ENCODE measurements around the gene CEP131.

The CEP131 gene

GRCh38 chr17:81222906-81223761 lies at the start of gene CEP131:
Gene CEP131 (minus strand): TSS chr17:81222965. CDS start chr17:81220056, 2,909 bp downstream.
- DNase-seq = peak; percentile 90 to 99 (median 97)

- DNase-seq = no peak
Observed at GRCh38 chr17:81271226-81271625, 48.5 kb upstream of the CEP131 start.

DNA sequence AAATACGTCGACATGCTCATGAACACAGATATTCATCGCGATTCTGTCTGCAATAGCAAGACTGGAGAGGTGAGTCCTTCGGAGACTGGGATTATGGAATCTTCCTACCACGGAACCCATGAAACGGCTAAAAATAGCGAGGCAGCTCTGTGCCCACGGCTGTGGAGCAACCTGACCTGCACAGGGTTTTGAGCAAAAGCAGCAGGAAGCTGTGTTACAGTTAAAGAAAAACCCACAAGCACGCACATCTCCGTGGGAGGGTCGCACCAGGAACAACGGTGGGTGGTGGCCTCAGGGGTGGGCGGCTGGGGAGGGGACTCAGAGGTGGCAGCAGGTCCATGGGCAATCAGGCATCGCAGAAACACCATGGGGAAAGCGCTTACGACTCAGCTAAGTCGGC lies 47.5 kb upstream of the CEP131 start:
- no peak for DNase-seq

DNA sequence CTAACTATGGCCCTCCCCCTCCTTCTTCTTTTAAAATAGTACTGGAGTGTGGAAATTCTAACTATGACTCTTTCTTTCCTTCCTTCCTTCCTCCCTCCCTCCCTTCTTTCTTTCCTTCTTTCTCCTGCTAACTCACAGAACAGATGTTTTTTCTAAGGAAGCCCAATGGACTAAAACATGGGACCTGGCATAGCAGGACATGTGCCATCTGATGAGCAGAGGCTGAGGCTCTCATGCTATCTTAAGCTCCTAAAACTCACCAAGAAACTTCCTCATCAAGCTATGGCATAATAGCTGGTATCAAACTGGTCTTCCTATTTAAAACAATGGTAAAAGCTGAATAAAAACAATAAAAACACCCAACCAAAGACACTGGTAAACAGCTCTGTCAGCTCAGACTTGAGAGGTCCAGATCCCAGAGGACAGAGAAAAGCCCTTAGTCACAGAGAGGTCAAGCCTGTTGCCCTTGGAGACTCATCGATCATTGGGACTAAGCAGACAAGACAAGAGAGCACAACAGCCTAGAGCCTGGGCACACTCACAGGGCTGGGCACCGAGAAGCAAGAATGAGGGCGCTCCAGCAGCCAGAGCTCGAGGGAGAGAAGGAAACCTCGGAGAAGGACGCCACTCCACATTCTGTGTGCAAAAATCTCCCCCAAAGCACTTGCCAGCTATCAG lies 44.8 kb upstream of the CEP131 start:
- peak in 4 of 14 donors; percentile 5 to 37 (median 16) for DNase-seq

GRCh38 chr17:81265576-81265975 lies 42.8 kb upstream of the CEP131 start:
- no peak for DNase-seq

- DNase-seq = no peak
Observed at GRCh38 chr17:81264640-81265039, 41.9 kb upstream of the CEP131 start.

DNA sequence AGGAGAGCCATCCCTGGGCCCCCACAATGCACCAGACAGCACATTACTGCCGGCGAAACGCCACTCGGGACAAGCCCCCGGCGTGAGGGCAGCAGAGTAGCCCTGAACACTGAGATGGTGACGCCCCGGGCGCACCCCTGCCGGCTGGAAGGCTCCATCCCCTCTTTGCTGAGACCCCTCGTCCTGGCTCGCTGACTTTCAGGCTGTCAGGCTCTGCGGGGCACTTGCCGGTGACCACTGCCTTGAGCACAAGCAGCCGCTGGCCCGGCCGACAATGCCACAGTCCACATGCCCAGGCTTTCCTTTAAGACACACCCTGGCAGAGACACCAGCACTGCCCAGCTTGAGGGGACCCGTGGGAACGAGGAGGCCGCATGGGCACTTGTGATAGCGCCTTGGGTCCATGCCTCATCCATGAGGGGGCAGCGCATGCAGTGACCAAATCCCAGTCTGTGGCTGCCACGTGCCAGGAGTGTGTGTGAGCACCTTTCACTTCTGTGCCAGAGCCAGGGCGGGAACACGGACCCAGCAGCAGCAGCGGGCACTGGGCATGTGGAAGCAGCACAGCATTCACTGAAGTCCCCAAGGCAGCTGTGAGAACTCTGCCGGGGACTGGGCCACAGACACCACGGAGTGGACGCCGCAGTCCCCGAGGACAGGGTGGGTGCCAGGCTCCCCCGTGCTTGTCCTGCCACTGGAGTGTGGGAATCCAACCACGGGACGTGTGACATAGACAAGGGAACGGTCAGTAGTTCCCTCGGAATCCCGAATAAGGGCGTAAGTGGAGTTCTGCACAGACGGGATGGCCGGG lies 40.8 kb upstream of the CEP131 start:
- no peak for DNase-seq

- DNase-seq = no peak
Observed at GRCh38 chr17:81261582-81262336, 39.0 kb upstream of the CEP131 start.

GRCh38 chr17:81261096-81261495 lies 38.3 kb upstream of the CEP131 start:
- no peak for DNase-seq

GRCh38 chr17:81260641-81261040 lies 37.9 kb upstream of the CEP131 start:
- no peak for DNase-seq

GRCh38 chr17:81260171-81260570 lies 37.4 kb upstream of the CEP131 start:
- DNase-seq = no peak

- no peak for DNase-seq
Observed at GRCh38 chr17:81259058-81259605, 36.4 kb upstream of the CEP131 start.

GRCh38 chr17:81258292-81258691 lies 35.5 kb upstream of the CEP131 start:
- DNase-seq = no peak

- no peak for DNase-seq
Observed at GRCh38 chr17:81257533-81257932, 34.8 kb upstream of the CEP131 start.

- peak in 2 of 14 donors; percentile 4 to 24 for DNase-seq
Observed at GRCh38 chr17:81256616-81257015, 33.9 kb upstream of the CEP131 start.

DNA sequence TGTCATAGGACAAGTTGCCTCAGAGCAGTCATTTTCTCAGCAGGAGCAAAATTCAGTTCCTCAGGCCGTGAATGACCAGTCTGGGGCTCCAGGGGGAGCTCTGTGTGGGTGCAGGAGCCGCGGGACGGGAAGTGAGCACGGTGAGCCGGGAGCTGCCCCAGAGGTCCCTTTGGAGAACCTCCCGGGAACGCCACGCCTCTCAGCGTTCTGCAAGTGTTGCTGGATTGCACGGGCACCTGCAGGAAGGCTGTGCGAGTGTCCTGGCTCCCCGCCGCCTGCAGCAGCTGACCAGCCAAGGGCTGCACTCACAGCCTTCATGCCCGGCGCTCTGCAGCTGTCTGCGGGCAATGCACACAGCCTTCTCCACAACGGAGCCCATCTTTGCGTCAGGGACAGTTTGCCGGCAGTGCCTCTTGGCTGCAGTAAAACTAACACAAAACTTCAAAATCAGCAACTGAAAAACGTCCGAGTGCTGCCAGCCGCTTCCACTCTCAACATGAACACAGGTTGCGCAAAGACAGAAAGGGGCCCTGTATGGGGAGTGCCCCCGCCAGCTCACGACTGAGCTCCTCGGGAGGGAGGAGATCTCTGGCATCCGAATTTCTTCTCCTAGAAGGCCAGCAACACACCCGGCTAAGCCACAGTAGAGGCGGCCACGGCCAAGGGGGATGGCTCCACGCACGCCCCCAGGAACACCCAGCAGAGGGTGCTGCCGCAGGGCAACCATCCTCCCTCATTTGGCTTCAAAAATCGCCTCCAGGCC lies 32.4 kb upstream of the CEP131 start:
- peak in 9 of 14 donors; percentile 21 to 61 (median 38) for DNase-seq

- DNase-seq = peak in 5 of 14 donors; percentile 16 to 47 (median 39)
Observed at GRCh38 chr17:81253358-81254131, 30.8 kb upstream of the CEP131 start.

DNA sequence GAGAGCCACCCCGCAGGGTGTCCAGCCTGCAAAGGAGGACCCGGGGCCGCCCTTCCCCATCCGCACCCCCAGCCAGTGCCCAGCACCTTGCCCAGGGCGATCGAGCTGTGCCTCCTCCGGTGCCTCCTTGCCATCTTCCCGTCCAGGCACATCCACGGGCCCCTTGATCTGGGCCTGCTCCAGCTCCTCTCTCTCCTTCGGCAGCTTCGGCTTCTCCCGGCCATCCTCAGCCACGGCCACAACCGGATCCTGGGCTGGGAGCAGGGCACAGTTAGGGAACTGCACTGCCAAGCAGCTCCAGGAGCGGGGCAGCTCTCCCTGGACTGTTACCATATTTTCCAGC lies 30.2 kb upstream of the CEP131 start:
- no peak for DNase-seq

GRCh38 chr17:81252326-81252986 lies 29.7 kb upstream of the CEP131 start:
- DNase-seq = peak in 1 of 14 donors; percentile 63
